OCI-LY7 (cell line): ENCODE data around the gene GOSR2. TPM values are rescaled to one million over a fixed set of nuclear protein-coding genes. Genes with fewer than 3 reads are reported as not detected.

ENCODE experiments used
- BruUV-seq: library from RNA; stranded (reverse); fragments of 400-500 nt; replicated peaks from 2 replicates; lab custom pipeline; 2021; lab: Mats Ljungman, UMichigan
- CTCF ChIA-PET: fragments of 300-600 bp; sonication (Branson Sonifier 250); formaldehyde crosslinking; loops from one replicate; lab custom pipeline; 2022; ENCODE audit warnings: antibody characterized with exemption; ENCODE audit not compliant: unreplicated experiment; lab: Charles Lee
- POLR2A ChIA-PET: fragments of 300-600 bp; sonication (Branson Sonifier 250); formaldehyde crosslinking; loops from one replicate; lab custom pipeline; 2022; ENCODE audit warnings: antibody characterized with exemption; lab: Charles Lee
- DNase-seq: peaks from one replicate; pipeline ENCODE4 v3.0.0-alpha.2; 2015; ENCODE audit warnings: low spot score
- H2AFZ ChIP-seq: fragments of 200-600 bp; sonication (generic), shearing (Covaris generic); 2 replicates; pipeline ENCODE4 v1.6.1; 2014; ENCODE audit warnings: mild to moderate bottlenecking, antibody characterized with exemption, low read length, moderate library complexity
- H3K27ac ChIP-seq: fragments of 200-600 bp; sonication (generic); 2 replicates; pipeline ENCODE4 v1.5.1; 2014; ENCODE audit warnings: mixed run types, low read depth, mild to moderate bottlenecking, moderate library complexity, low read length, inconsistent platforms; ENCODE audit not compliant: poor library complexity, severe bottlenecking
- H3K36me3 ChIP-seq: fragments of 200-600 bp; sonication (generic); 2 replicates; pipeline ENCODE4 v1.6.1; 2014; ENCODE audit warnings: mild to moderate bottlenecking, antibody characterized with exemption, low read length, moderate library complexity, mixed read lengths; ENCODE audit not compliant: insufficient read depth
- H3K4me1 ChIP-seq: fragments of 200-600 bp; sonication (generic); 2 replicates; pipeline ENCODE4 v1.5.1; 2014; ENCODE audit warnings: mild to moderate bottlenecking, low read length; ENCODE audit not compliant: insufficient read depth, poor library complexity, severe bottlenecking
- H3K4me2 ChIP-seq: fragments of 200-600 bp; sonication (generic); 2 replicates; pipeline ENCODE4 v1.6.1; 2014; ENCODE audit warnings: mild to moderate bottlenecking, low read length
- H3K4me3 ChIP-seq: fragments of 200-600 bp; sonication (generic); 2 replicates; pipeline ENCODE4 v1.5.1; 2014; ENCODE audit warnings: mild to moderate bottlenecking, low read depth, low read length; ENCODE audit not compliant: poor library complexity, severe bottlenecking
- H3K79me2 ChIP-seq: fragments of 200-600 bp; sonication (generic); 2 replicates; pipeline ENCODE4 v1.6.1; 2016; ENCODE audit warnings: low read depth, mild to moderate bottlenecking, low read length, moderate library complexity, mixed read lengths; ENCODE audit not compliant: insufficient read depth
- H3K9me2 ChIP-seq: fragments of 200-600 bp; sonication (generic); 2 replicates; pipeline ENCODE4 v1.6.1; 2016; ENCODE audit warnings: mild to moderate bottlenecking, low read length, mixed read lengths; ENCODE audit not compliant: insufficient read depth
- H3K9me3 ChIP-seq: fragments of 200-600 bp; sonication (generic); 2 replicates; pipeline ENCODE4 v1.6.1; 2014; ENCODE audit warnings: mild to moderate bottlenecking, mixed run types, low read length, mixed read lengths
- H4K20me1 ChIP-seq: fragments of 200-600 bp; sonication (generic); 2 replicates; pipeline ENCODE4 v1.6.1; 2014; ENCODE audit warnings: mild to moderate bottlenecking, antibody characterized with exemption, low read length, moderate library complexity, mixed read lengths; ENCODE audit not compliant: insufficient read depth
- EZH2phosphoT487 ChIP-seq: fragments of 200-600 bp; sonication (generic); IDR thresholded peaks from 2 replicates; pipeline ENCODE4 v1.6.1; 2018; ENCODE audit warnings: low read depth, borderline replicate concordance, mild to moderate bottlenecking, mixed run types, antibody characterized with exemption, low read length, moderate library complexity, mixed read lengths
- intact Hi-C: fragments of 100-400 bp; cut with micrococcal nuclease; formaldehyde crosslinking; loops from one replicate; pipeline ENCODE4 v1.10.0; 2022; ENCODE audit not compliant: unreplicated experiment
- total RNA-seq, 2 experiments: library from RNA; depleted of rRNA in 1 of 2; stranded (reverse); fragments of >200 nt in 1 of 2; shearing (Covaris generic) in 1 of 2; gene quantifications; 2 replicates each; pipeline ENCODE4 v1.2.3, GENCODE V29; 2014 to 2022
- TF ChIP-seq, protein P1 (sequence below): fragments of 200-600 bp; sonication (generic); conservative IDR thresholded peaks from 2 replicates; pipeline ENCODE4 v1.5.1; 2014; ENCODE audit warnings: mild to moderate bottlenecking, antibody characterized with exemption, low read length, moderate library complexity, mixed read lengths

GOSR2 gene
- total RNA-seq, 2 experiments from 2014 or later = 46.5 to 62.8 TPM

DNA sequence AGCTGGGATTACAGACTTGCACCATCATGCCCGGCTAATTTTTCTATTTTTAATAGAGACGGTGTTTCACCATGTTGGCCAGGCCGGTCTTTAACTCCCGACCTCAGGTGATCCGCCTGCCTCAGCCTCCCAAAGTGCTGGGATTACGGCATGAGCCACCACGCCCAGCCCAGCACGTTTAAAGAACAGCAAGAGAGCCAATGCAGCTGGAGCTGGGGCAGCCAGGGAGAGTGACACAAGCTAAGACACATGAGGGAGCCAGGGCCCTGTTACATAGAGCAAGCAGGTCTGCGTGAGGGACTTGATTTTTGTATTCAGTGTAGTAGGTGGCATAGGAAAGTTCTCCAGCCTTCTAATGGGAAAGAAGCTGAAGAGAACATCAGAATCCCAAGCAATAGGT is 21.7 kb upstream of the GOSR2 start:
- no peak for TF ChIP-seq EZH2phosphoT487
- TF ChIP-seq, protein P1, sequence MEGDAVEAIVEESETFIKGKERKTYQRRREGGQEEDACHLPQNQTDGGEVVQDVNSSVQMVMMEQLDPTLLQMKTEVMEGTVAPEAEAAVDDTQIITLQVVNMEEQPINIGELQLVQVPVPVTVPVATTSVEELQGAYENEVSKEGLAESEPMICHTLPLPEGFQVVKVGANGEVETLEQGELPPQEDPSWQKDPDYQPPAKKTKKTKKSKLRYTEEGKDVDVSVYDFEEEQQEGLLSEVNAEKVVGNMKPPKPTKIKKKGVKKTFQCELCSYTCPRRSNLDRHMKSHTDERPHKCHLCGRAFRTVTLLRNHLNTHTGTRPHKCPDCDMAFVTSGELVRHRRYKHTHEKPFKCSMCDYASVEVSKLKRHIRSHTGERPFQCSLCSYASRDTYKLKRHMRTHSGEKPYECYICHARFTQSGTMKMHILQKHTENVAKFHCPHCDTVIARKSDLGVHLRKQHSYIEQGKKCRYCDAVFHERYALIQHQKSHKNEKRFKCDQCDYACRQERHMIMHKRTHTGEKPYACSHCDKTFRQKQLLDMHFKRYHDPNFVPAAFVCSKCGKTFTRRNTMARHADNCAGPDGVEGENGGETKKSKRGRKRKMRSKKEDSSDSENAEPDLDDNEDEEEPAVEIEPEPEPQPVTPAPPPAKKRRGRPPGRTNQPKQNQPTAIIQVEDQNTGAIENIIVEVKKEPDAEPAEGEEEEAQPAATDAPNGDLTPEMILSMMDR = no peak
- H3K4me1 ChIP-seq = no peaks in the 10 kb centered on the region
- no peaks in the 10 kb centered on the region for H4K20me1 ChIP-seq
- no peak for DNase-seq
- ChIA-PET POLR2A (interaction anchor here (0.6 kb wide), 1 partner anchor 686 kb away, joined by 3 read pairs; no protein-coding TSS in a partner anchor), CTCF (no interaction called here)
- H3K4me2 ChIP-seq = no peak overlapping the region
- H3K36me3 ChIP-seq = no peaks in the 10 kb centered on the region
- H3K79me2 ChIP-seq = no peaks in the 10 kb centered on the region
- H3K9me2 ChIP-seq = no peaks in the 10 kb centered on the region
- no peaks in the 10 kb centered on the region for H3K9me3 ChIP-seq
- intact Hi-C loops = no loop called here
- BruUV-seq = no TSS peak
- no peak overlapping the region for H2AFZ ChIP-seq
- H3K4me3 ChIP-seq = no peak overlapping the region
- H3K27ac ChIP-seq = no peak overlapping the region

DNA sequence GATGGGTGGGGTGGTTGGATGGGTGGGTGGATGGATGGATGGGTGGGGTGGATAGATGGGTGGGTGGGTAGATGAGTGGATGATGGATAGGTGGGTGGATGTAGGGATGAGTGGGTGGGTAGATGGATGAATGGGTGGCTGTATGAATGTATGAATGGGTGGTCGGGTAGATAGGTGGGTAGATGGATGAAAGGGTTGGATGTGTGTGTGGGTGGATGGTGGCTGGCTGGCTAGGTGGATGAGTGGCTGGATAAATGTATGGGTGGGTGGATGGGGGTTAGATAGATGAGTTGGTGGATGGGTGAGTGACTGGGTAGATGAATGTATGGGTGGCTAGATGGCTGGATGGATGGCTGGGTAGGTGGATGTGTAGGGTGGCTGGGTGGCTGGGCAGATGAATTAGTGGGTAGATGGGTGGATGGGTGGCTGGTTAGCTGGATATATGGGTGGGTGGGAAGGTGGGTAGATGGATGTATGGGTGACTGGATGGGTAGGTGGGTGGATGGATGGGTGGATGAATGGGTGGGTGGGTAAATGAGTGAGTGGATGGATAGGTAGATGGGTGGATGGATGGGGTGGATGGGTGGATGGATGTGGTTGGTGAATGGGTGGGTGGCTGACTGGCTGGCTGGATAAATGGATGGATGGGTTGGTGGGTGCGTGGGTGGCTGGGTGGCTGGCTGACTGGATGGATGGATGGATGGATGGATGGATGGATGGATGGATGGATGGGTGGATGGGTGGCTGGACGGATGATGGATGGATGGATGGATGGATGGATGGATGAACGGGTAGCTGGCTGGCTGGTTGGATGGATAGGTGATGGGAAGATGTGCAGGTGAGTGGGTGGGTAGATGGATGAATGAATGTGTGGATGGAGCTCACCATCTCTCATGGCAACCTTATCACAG is 18.9 kb upstream of the GOSR2 start:
- Histone ChIP-seq H4K20me1 (no peaks in the 10 kb centered on the region), H3K9me2 (no peaks in the 10 kb centered on the region), H2AFZ (no peak overlapping the region), H3K27ac (no peak overlapping the region), H3K4me3 (no peak overlapping the region), H3K79me2 (no peaks in the 10 kb centered on the region), H3K4me1 (no peaks in the 10 kb centered on the region), H3K36me3 (no peaks in the 10 kb centered on the region), H3K9me3 (no peaks in the 10 kb centered on the region), H3K4me2 (no peak overlapping the region)
- DNase-seq = no peak
- TF ChIP-seq, protein P1 = no peak
- no peak for TF ChIP-seq EZH2phosphoT487
- ChIA-PET CTCF (no interaction called here), POLR2A (no interaction called here)
- intact Hi-C loops = no loop called here
- BruUV-seq = no TSS peak

GRCh38 chr17:46908068-46908737 is 14.8 kb upstream of the GOSR2 start:
- intact Hi-C loops = no loop called here
- BruUV-seq = no TSS peak
- POLR2A ChIA-PET = no interaction called here

More at GRCh38 chr17:46908068-46908737, 14.8 kb upstream of the GOSR2 start:
- H3K4me3 ChIP-seq = no peak overlapping the region
- H3K9me3 ChIP-seq = no peaks in the 10 kb centered on the region
- DNase-seq = no peak
- no peak overlapping the region for H3K4me2 ChIP-seq
- H3K4me1 ChIP-seq = no peaks in the 10 kb centered on the region
- H3K79me2 ChIP-seq = no peaks in the 10 kb centered on the region
- H3K36me3 ChIP-seq = no peaks in the 10 kb centered on the region
- CTCF ChIA-PET = no interaction called here
- no peak overlapping the region for H2AFZ ChIP-seq
- no peak overlapping the region for H3K27ac ChIP-seq
- H3K9me2 ChIP-seq = no peaks in the 10 kb centered on the region
- no peak for TF ChIP-seq EZH2phosphoT487
- TF ChIP-seq, protein P1 = no peak
- no peaks in the 10 kb centered on the region for H4K20me1 ChIP-seq
